ENCODE data around the gene COLQ.

DNA sequence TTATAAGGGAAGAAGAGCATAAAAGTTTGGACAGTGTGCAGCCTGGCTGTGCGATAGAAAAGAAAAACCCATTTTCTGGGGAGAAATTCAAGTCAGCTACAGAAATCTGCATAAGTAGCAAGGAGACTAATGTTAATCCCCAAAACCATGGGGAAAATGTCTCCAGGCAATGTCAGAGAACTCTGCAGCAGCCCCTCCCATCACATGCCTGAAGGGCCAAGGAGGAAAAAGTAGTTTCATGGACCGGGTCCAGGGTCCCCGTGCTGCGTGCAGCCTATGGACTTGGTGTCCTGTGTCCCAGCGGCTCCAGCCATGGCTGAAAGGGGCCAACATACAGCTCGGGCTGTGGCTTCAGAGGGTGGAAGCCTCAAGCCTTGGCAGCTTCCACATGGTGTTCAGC, 28.3 kb upstream of the COLQ start:
- TF ChIP-seq POLR2A (IDR thresholded peaks at IDR 0.05; ENCODE audit: low read length) (no peak), GATA1 (IDR thresholded peaks at IDR 0.05; ENCODE audit: low read depth, low read length) (no peak)
